Calu3 (cell line): ENCODE results near the gene PLSCR4. TPM values are rescaled to one million over a fixed set of nuclear protein-coding genes. Genes with fewer than 3 reads are reported as not detected.

ENCODE experiments used
- BruUV-seq: library from RNA; stranded (reverse); fragments of 400-500 nt; replicated peaks from 2 replicates; lab custom pipeline; 2021; lab: Mats Ljungman, UMichigan
- CTCF ChIA-PET: fragments of 300-600 bp; sonication (Branson Sonifier 250); formaldehyde crosslinking; loops from one replicate; lab custom pipeline; 2022; ENCODE audit warnings: antibody characterized with exemption; lab: Charles Lee
- DNase-seq: peaks from one replicate; pipeline ENCODE4 v3.0.0; 2022
- H3K27ac Mint-ChIP-seq: one replicate; pipeline ENCODE4 v1.8.0; 2022; ENCODE audit warnings: mixed read lengths; ENCODE audit not compliant: unreplicated experiment
- H3K27me3 Mint-ChIP-seq: one replicate; pipeline ENCODE4 v1.8.0; 2022; ENCODE audit warnings: mixed read lengths; ENCODE audit not compliant: unreplicated experiment
- H3K36me3 Mint-ChIP-seq: one replicate; pipeline ENCODE4 v1.8.0; 2022; ENCODE audit warnings: mild to moderate bottlenecking, moderate library complexity, mixed read lengths; ENCODE audit not compliant: insufficient read depth, unreplicated experiment
- H3K4me1 Mint-ChIP-seq: one replicate; pipeline ENCODE4 v1.8.0; 2022; ENCODE audit warnings: mild to moderate bottlenecking, low read depth, mixed read lengths; ENCODE audit not compliant: unreplicated experiment
- H3K4me3 Mint-ChIP-seq: one replicate; pipeline ENCODE4 v1.8.0; 2022; ENCODE audit warnings: mild to moderate bottlenecking, low read depth, moderate library complexity, mixed read lengths; ENCODE audit not compliant: unreplicated experiment
- H3K9me3 Mint-ChIP-seq: one replicate; pipeline ENCODE4 v1.8.0; 2022; ENCODE audit warnings: low read depth, mixed read lengths; ENCODE audit not compliant: unreplicated experiment
- CTCF ChIP-seq: fragments of 200-600 bp; IDR thresholded peaks from one replicate; pipeline ENCODE4 v1.8.0; 2022; ENCODE audit warnings: antibody characterized with exemption; ENCODE audit not compliant: unreplicated experiment
- intact Hi-C: fragments of 100-400 bp; cut with micrococcal nuclease; formaldehyde crosslinking; loops from one replicate; pipeline ENCODE4 v1.10.0; 2022; ENCODE audit not compliant: unreplicated experiment
- total RNA-seq: library from RNA; stranded (reverse); gene quantifications from 2 replicates; pipeline ENCODE4 v1.2.3, GENCODE V29; 2022

The PLSCR4 gene
- total RNA-seq, 1 experiment from 2014 or later = 10.2 TPM

- peaks cover 38% of the 10 kb centered on the region for H3K36me3 Mint-ChIP-seq
- H3K9me3 Mint-ChIP-seq = no peaks in the 10 kb centered on the region
- no TSS peak for BruUV-seq
- H3K27ac Mint-ChIP-seq = peak overlapping the region; percentile 86
- CTCF ChIA-PET = interaction anchor here (1.0 kb wide), 1 partner anchor 89 kb away, joined by 3 read pairs; no protein-coding TSS in a partner anchor
- no peak for TF ChIP-seq CTCF
- intact Hi-C loops = no loop called here
- DNase-seq = no peak
- peaks cover 36% of the 10 kb centered on the region for H3K4me1 Mint-ChIP-seq
- H3K4me3 Mint-ChIP-seq = no peak overlapping the region
- H3K27me3 Mint-ChIP-seq = no peaks in the 10 kb centered on the region
These were observed 96.6 kb downstream of the PLSCR4 start for GRCh38 chr3:146154316-146154715.

GRCh38 chr3:146153429-146153828 lies 97.5 kb downstream of the PLSCR4 start:
- H3K4me1 Mint-ChIP-seq = peaks cover 45% of the 10 kb centered on the region
- intact Hi-C loops = no loop called here
- DNase-seq = peak; percentile 18
- CTCF ChIA-PET = interaction anchor here (0.7 to 1.4 kb wide), 4 partner anchors 24 to 127 kb away, joined by 3 to 6 read pairs (median 4); no protein-coding TSS in a partner anchor
- no peaks in the 10 kb centered on the region for H3K27me3 Mint-ChIP-seq
- no TSS peak for BruUV-seq
- H3K9me3 Mint-ChIP-seq = no peaks in the 10 kb centered on the region
- peak overlapping the region; percentile 20 for H3K4me3 Mint-ChIP-seq
- no peak for TF ChIP-seq CTCF
- peaks cover 35% of the 10 kb centered on the region for H3K36me3 Mint-ChIP-seq
- peak overlapping the region; percentile 86 for H3K27ac Mint-ChIP-seq

- BruUV-seq = no TSS peak
- CTCF ChIA-PET = interaction anchor here (1.1 to 1.4 kb wide), 3 partner anchors 25 to 87 kb away, joined by 3 to 5 read pairs (median 3); no protein-coding TSS in a partner anchor
- Mint-ChIP-seq H3K27me3 (no peaks in the 10 kb centered on the region), H3K27ac (peak overlapping the region; percentile 86), H3K36me3 (peaks cover 30% of the 10 kb centered on the region), H3K4me3 (peak overlapping the region; percentile 65), H3K9me3 (no peaks in the 10 kb centered on the region), H3K4me1 (peaks cover 51% of the 10 kb centered on the region)
- peak; percentile 70 for DNase-seq
- intact Hi-C loops = no loop called here
- no peak for TF ChIP-seq CTCF
These were observed 98.1 kb downstream of the PLSCR4 start for GRCh38 chr3:146152834-146153233.

- H3K4me3 Mint-ChIP-seq = no peak overlapping the region
- BruUV-seq = no TSS peak
- H3K27me3 Mint-ChIP-seq = no peaks in the 10 kb centered on the region
- no peaks in the 10 kb centered on the region for H3K9me3 Mint-ChIP-seq
- no peak for DNase-seq
- peaks cover 24% of the 10 kb centered on the region for H3K36me3 Mint-ChIP-seq
- CTCF ChIA-PET = no interaction called here
- intact Hi-C loops = loop anchor here (1.0 kb wide), 2 partner anchors 83 to 371 kb away; no protein-coding TSS in a partner anchor
- H3K27ac Mint-ChIP-seq = peak overlapping the region; percentile 39
- H3K4me1 Mint-ChIP-seq = peaks cover 48% of the 10 kb centered on the region
- no peak for TF ChIP-seq CTCF
These were observed 102.4 kb downstream of the PLSCR4 start for GRCh38 chr3:146148468-146148931.
